B cell (primary cell): ENCODE results near the gene SLC16A9. TPM values are rescaled to one million over a fixed set of nuclear protein-coding genes. Genes with fewer than 3 reads are reported as not detected.
"Not testable (repeated sequence)": the region's sequence is repeated elsewhere in the genome, so short reads cannot be mapped to it uniquely, and the experiment has no call there.

Experiments used
- ATAC-seq: fragments of 200-7000 bp; cut with Tn5 transposase; one replicate; pipeline ENCODE4 v1.10.0; 2021; ENCODE audit warnings: low read depth, mild to moderate bottlenecking, moderate number of reproducible peaks, moderate library complexity
- CTCF ChIA-PET: fragments of 350-600 bp; sonication (Branson Sonifier 250); formaldehyde crosslinking; loops from one replicate; lab custom pipeline; 2021; ENCODE audit warnings: antibody characterized with exemption, inconsistent platforms; lab: Charles Lee
- POLR2A ChIA-PET: fragments of 350-600 bp; sonication (Branson Sonifier 250); formaldehyde crosslinking; loops from one replicate; lab custom pipeline; 2021; ENCODE audit warnings: antibody characterized with exemption; lab: Charles Lee
- DNase-seq: peaks from one replicate; pipeline ENCODE4 v3.0.0; 2013
- H2AFZ ChIP-seq: 2 replicates; pipeline ENCODE4 v1.6.1; 2012; ENCODE audit warnings: mild to moderate bottlenecking, low read depth, low read length; ENCODE audit not compliant: insufficient read depth, poor library complexity, severe bottlenecking
- H3K27ac ChIP-seq, 2 donors: 1 replicate in 1 of 2; 2 replicates in 1 of 2; pipeline ENCODE4 v1.5.1; 2012 to 2013; ENCODE audit warnings: low read length in 2 of 2, mild to moderate bottlenecking in 2 of 2, moderate library complexity in 1 of 2
- H3K27me3 ChIP-seq, 4 experiments: fragments of 200-600 bp in 1 of 4; sonication (generic) in 1 of 4; replicated peaks in 1 of 4; 1 replicate in 2 of 4; 2 replicates in 2 of 4; pipeline versions ENCODE4 v1.6.1 to v1.7.0; 2013 to 2016; ENCODE audit warnings: low read length in 3 of 4, mild to moderate bottlenecking in 2 of 4, mixed read lengths in 1 of 4, moderate library complexity in 1 of 4; ENCODE audit not compliant: insufficient read depth in 4 of 4, control insufficient read depth in 3 of 4; ENCODE audit errors: control extremely low read depth in 1 of 4
- H3K36me3 ChIP-seq, 2 experiments: replicated peaks in 1 of 2; 1 replicate in 1 of 2; 2 replicates in 1 of 2; pipeline versions ENCODE4 v1.6.1 to v1.7.1; 2013; ENCODE audit warnings: low read length in 1 of 2; ENCODE audit not compliant: insufficient read depth in 2 of 2, control insufficient read depth in 1 of 2; ENCODE audit errors: control extremely low read depth in 1 of 2, extremely low read depth in 1 of 2
- H3K4me1 ChIP-seq, 2 donors: fragments of 200-600 bp in 1 of 2; sonication (generic) in 1 of 2; 1 replicate in 1 of 2; 2 replicates in 1 of 2; pipeline versions ENCODE4 v1.5.1 to v1.6.1; 2013 to 2017; ENCODE audit warnings: low read length in 2 of 2; ENCODE audit not compliant: control insufficient read depth in 2 of 2, insufficient read depth in 2 of 2
- H3K4me2 ChIP-seq: replicated peaks from 2 replicates; pipeline ENCODE3; 2012; ENCODE audit warnings: mild to moderate bottlenecking, low read depth, low read length; ENCODE audit not compliant: poor library complexity, severe bottlenecking
- H3K4me3 ChIP-seq, 5 experiments: fragments of 200-600 bp in 1 of 5; sonication (generic) in 1 of 5; 1 replicate in 3 of 5; 2 replicates in 2 of 5; pipeline versions ENCODE4 v1.5.1 to v1.7.0; 2011 to 2016; ENCODE audit warnings: low read length in 4 of 5, mild to moderate bottlenecking in 4 of 5, low read depth in 2 of 5, control low read depth in 1 of 5, moderate library complexity in 1 of 5; ENCODE audit not compliant: insufficient read depth in 1 of 5; ENCODE audit errors: control extremely low read depth in 1 of 5, extremely low read depth in 1 of 5
- H3K79me2 ChIP-seq: fragments of 200-600 bp; sonication (generic); one replicate; pipeline ENCODE4 v1.6.0; 2016; ENCODE audit warnings: low read length; ENCODE audit not compliant: control insufficient read depth, insufficient read depth
- H3K9ac ChIP-seq: fragments of 200-600 bp; sonication (generic); 2 replicates; pipeline ENCODE4 v1.6.1; 2017; ENCODE audit warnings: mild to moderate bottlenecking, low read length, moderate library complexity
- H3K9me3 ChIP-seq, 3 donors: one replicate each; pipeline versions ENCODE4 v1.6.1 to v1.7.1; 2013; ENCODE audit warnings: low read length in 2 of 3; ENCODE audit not compliant: control insufficient read depth in 2 of 3, insufficient read depth in 1 of 3; ENCODE audit errors: control extremely low read depth in 1 of 3
- H4K20me1 ChIP-seq: 2 replicates; pipeline ENCODE4 v1.6.0; 2012; ENCODE audit warnings: mild to moderate bottlenecking, low read length; ENCODE audit not compliant: insufficient read depth, control insufficient read depth, poor library complexity, severe bottlenecking
- H3K27ac Mint-ChIP-seq: one replicate; pipeline ENCODE4 v1.8.0; 2021; ENCODE audit warnings: mixed read lengths
- H3K27me3 Mint-ChIP-seq: one replicate; pipeline ENCODE4 v1.8.0; 2021; ENCODE audit warnings: mixed read lengths
- H3K4me1 Mint-ChIP-seq: one replicate; pipeline ENCODE4 v1.8.0; 2021; ENCODE audit warnings: mixed read lengths
- H3K4me3 Mint-ChIP-seq: one replicate; pipeline ENCODE4 v1.8.0; 2021; ENCODE audit warnings: mixed read lengths
- H3K9me3 Mint-ChIP-seq: one replicate; pipeline ENCODE4 v1.8.0; 2022; ENCODE audit warnings: mixed read lengths; ENCODE audit not compliant: insufficient read depth
- EZH2 ChIP-seq: IDR thresholded peaks from 2 replicates; pipeline ENCODE4 v1.6.1; 2012; ENCODE audit warnings: borderline replicate concordance, low read depth, mild to moderate bottlenecking, moderate library complexity, low read length; ENCODE audit not compliant: insufficient read depth, poor library complexity, severe bottlenecking
- intact Hi-C: fragments of 100-400 bp; cut with micrococcal nuclease; formaldehyde crosslinking; loops from one replicate; pipeline ENCODE4 v1.10.0; 2022
- polyA plus RNA-seq: library from polyadenylated mRNA; depleted of rRNA; stranded (reverse); fragments of >200 nt; gene quantifications from 2 replicates; pipeline ENCODE4 v1.2.3, GENCODE V29; 2012
- total RNA-seq, 2 donors: library from RNA; stranded (reverse); fragments of 120-200 nt in 1 of 2; gene quantifications; 1 replicate in 1 of 2; 2 replicates in 1 of 2; pipeline versions ENCODE4 v1.2.3 to v1.2.4, GENCODE V29; 2013 to 2022
- TF ChIP-seq, protein P1 (sequence below): fragments of 200-600 bp; IDR thresholded peaks from one replicate; pipeline ENCODE4 v1.8.0; 2022; ENCODE audit warnings: antibody characterized with exemption, mild to moderate bottlenecking

SLC16A9 gene
- total and polyA plus RNA-seq, 2 donors (not counting 1 experiment from before 2014, with no cell fraction given), result 0.04 TPM; not detected in 1

DNA sequence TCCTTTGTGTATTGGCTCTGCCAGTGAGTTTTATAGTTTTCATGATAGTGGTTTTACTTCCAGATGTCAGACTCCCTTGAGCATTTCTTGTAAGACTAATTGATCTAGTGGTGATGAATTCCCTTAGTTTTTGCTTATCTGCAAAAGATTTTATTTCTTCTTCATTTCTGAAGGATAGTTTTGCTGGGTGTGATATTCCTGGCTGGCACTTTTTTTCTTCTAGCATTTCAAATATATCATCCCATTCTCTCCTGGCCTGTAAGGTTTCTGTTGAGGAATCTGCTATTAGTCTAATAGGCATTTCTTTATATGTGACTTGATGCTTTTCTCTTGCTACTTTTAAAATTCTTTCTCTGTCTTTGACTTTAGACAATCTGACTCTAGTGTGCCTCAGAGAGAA is 64.8 kb downstream of the SLC16A9 start:
- H3K36me3 ChIP-seq, result no peaks in the 10 kb centered on the region
- Mint-ChIP-seq H3K4me1 (no peaks in the 10 kb centered on the region), H3K4me3 (no peak overlapping the region), H3K9me3 (peaks cover 15% of the 10 kb centered on the region), H3K27me3 (no peaks in the 10 kb centered on the region), H3K27ac (no peak overlapping the region)
- TF ChIP-seq, protein P1, sequence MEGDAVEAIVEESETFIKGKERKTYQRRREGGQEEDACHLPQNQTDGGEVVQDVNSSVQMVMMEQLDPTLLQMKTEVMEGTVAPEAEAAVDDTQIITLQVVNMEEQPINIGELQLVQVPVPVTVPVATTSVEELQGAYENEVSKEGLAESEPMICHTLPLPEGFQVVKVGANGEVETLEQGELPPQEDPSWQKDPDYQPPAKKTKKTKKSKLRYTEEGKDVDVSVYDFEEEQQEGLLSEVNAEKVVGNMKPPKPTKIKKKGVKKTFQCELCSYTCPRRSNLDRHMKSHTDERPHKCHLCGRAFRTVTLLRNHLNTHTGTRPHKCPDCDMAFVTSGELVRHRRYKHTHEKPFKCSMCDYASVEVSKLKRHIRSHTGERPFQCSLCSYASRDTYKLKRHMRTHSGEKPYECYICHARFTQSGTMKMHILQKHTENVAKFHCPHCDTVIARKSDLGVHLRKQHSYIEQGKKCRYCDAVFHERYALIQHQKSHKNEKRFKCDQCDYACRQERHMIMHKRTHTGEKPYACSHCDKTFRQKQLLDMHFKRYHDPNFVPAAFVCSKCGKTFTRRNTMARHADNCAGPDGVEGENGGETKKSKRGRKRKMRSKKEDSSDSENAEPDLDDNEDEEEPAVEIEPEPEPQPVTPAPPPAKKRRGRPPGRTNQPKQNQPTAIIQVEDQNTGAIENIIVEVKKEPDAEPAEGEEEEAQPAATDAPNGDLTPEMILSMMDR, result no peak
- TF ChIP-seq EZH2, result no peak
- no peak overlapping the region for H2AFZ ChIP-seq
- ChIA-PET POLR2A (no interaction called here), CTCF (no interaction called here)
- intact Hi-C loops, result no loop called here
- H3K4me1 ChIP-seq, result no peaks in the 10 kb centered on the region
- H3K27me3 ChIP-seq, result no peaks in the 10 kb centered on the region
- H3K79me2 ChIP-seq, result no peaks in the 10 kb centered on the region
- DNase-seq (no peak), ATAC-seq (no peak)
- H3K4me3 ChIP-seq, result no peak overlapping the region
- no peak overlapping the region for H3K4me2 ChIP-seq
- H3K27ac ChIP-seq, result no peak overlapping the region
- H4K20me1 ChIP-seq, result no peaks in the 10 kb centered on the region
- no peak overlapping the region for H3K9ac ChIP-seq
- H3K9me3 ChIP-seq, result peaks cover 1 to 16% (median 14%) of the 10 kb centered on the region in 3 donors

DNA sequence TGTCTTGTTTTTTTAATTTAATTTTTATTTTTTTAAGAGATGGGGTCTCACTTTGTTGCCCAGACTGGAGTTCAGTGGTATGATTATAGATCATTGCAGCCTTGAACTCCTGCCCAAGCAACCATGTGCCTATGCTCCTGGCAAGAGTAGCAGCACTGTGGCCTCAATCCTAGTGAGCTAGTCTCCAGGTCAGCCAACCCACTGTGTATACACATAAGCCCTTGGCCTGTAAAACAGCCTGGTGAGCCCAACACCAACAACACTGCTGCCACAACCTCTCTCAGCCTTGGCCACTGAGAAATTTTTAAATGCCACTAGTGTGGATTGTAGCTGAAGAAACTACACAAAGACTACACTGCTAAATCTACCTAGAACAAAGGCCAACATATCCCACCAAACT is 68.0 kb downstream of the SLC16A9 start:
- H3K27ac ChIP-seq, H3K27me3 Mint-ChIP-seq, H3K4me3 Mint-ChIP-seq, intact Hi-C loops, ATAC-seq, H4K20me1 ChIP-seq, H3K79me2 ChIP-seq, H2AFZ ChIP-seq, H3K27ac Mint-ChIP-seq, H3K4me3 ChIP-seq, H3K36me3 ChIP-seq, H3K4me2 ChIP-seq, POLR2A ChIA-PET, H3K4me1 ChIP-seq, H3K9ac ChIP-seq, DNase-seq, H3K4me1 Mint-ChIP-seq, H3K27me3 ChIP-seq, CTCF ChIA-PET: not testable (repeated sequence)
- H3K9me3 ChIP-seq, result peaks cover 1 to 16% (median 9%) of the 10 kb centered on the region in 3 donors
- H3K9me3 Mint-ChIP-seq, result peaks cover 15% of the 10 kb centered on the region
